HCEC 1CT (cell line): ENCODE data around the gene MCF2L.
"Not testable (repeated sequence)": the region's sequence is repeated elsewhere in the genome, so short reads cannot be mapped to it uniquely, and the experiment has no call there.

ENCODE experiments used
- DNase-seq: peaks from one replicate; pipeline ENCODE4 v3.0.0-alpha.2; 2017

MCF2L gene

DNA sequence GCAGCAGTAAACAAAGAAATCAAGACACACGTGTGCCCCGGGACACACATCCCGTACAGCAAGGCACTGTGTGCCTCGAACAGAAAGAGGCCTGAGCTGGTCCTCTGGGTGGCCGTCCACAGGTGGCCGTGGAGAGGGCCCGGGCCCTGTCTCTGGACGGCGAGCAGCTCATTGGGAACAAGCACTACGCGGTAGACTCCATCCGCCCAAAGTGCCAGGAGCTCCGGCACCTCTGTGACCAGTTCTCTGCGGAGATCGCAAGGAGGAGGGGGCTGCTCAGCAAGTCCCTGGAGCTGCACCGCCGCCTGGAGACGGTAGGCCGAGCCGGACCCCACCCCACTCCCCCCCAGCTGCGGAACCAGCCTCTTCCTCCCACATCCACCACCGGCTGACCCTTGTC, 105.9 kb downstream of the MCF2L start:
- DNase-seq, result no peak

DNA sequence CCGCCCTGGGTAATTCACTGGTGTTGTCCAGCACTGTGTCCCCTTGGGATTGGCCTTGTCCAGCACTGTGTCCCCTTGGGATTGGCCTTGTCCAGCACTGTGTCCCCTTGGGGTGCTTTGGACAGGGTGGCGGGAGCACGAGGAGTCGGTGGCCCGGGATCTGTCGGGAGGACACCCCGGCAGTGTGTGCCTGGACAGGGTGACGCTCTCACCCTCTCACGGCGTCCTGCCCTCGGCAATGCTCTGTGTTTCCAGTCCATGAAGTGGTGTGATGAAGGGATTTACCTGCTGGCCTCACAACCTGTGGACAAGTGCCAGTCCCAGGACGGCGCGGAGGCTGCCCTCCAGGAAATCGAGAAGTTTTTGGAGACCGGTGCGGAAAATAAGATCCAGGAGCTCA, 106.7 kb downstream of the MCF2L start:
- no peak for DNase-seq

DNA sequence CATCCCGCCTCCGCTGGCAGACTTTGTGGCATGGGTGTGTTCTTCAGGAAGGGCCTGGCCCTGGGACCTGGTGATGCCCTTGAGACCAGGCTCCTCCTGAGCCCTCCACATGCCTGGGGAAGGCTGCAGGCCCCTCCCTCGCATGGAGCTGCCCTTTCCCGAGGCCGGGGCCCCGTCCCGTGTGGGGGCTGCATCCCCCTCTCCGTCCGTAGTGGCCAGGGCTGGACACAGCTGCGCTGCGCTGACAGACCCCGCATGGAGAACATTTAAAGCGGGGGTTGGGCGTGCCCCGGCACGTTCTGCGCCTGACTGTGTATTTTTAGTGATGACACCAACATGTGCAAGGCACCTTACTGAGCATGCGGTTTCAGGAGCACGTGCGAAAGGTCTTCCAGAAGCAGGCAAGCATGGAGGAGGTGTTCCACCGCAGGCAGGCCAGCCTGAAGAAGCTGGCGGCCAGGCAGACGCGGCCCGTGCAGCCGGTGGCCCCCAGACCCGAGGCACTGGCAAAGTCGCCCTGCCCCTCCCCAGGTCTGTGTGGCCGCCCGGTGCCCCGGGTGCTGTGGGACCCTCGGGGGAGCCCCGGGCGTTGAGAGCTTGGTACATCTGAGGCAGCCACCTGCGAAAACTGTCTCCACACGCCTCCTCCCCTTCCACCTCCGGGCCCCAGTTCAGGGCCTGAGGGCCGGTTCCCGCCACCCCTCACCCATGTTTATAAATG, 107.8 kb downstream of the MCF2L start:
- DNase-seq, result no peak

DNA sequence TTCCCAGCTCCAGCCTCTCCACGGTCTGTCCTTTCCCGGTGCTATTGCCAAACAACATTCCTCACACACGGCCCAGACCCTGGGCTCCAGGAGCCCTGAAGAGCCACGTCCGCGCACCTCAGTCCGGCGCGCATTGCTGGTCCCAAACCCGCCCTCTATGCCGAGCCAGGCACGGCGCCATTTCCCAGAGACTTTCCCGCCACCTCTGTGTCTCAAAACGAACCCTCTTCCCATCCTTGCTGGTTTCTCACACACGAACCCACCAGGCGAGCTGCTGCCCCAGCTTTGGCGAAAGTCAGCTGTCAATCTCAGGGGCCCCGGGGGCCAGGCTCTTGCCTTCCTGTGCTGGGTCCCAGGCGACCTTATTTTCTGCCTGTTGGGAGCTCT, 108.5 kb downstream of the MCF2L start:
- DNase-seq, result no peak

DNA sequence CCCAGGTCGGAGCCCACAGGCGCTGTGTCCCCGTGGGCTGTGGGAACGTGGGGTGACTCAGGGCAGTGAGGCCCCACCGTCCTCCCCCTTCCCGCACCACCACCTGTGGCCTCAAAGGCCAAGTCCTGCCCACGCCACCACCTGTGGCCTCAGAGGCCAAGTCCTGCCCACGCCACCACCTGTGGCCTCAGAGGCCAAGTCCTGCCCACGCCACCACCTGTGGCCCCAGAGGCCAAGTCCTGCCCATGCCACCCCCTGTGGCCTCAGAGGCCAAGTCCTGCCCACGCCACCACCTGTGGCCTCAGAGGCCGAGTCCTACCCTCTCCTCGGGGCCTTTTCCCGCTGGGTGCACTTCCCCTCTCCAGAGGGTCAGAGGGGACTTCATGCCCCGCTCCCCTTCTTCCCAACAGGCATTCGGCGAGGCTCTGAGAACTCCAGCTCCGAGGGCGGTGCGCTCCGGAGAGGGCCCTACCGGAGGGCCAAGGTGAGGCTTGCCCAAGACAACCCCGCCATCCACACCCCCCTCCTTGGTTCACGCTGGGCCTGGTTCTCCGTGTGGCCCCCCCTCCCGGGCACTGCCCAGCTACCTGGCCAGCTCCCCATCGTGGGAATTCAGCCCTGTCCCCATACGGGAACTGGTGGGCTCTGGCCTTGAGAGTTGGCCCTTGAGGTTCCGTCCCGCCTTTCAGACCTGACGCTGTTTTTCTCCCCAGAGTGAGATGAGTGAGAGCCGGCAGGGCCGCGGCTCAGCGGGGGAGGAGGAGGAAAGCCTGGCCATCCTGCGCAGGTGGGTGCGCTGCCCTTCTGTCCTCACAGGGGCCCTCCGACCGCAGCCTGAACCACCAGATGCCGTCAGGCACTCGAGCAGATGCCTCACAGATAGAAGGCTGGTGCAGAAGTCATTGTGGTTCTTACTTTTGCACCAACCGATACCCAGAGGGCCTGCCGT, 109.2 kb downstream of the MCF2L start:
- DNase-seq, result no peak

DNA sequence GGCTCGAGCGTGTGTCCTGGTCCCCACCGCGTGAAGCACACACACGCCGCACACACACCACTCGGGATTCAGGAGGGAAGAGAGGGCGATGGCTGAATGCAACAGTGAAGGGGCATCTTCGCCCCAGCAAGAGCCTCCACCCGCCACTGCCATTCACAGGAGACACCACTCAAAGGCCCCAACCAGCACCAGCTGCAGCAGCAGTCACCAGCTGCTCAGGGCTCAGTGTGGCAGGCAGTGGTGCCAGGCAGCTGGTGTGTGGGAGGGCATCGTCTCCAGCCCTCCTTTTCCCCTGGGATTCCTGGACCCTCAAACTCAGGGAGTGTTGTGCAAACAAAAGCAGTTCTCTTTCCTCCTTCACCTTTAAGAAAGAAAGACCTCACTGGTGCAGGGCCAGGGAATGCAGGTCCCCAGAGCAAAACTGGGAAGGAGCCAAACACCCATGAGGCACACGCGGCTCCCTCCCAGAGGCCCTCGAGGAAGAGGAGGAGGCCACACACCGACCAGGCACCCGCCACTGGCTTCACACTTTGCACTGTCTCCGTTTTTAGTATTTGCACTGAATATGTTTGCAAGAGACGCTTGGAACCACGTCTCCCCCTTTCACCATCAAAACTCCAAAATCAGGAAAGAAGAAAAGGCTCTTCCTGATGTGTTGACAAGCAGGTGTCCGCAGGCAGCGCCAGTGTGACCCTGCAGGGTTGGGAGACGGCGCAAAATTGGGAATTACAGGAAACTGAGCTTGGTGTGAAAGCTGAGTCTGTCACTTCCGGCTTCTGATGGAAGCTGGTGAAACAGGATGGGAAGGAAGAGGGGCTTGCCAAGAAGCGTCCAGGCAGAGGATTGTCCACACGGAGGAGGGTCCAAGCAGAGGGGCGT, 110.1 kb downstream of the MCF2L start:
- DNase-seq, result no peak

DNA sequence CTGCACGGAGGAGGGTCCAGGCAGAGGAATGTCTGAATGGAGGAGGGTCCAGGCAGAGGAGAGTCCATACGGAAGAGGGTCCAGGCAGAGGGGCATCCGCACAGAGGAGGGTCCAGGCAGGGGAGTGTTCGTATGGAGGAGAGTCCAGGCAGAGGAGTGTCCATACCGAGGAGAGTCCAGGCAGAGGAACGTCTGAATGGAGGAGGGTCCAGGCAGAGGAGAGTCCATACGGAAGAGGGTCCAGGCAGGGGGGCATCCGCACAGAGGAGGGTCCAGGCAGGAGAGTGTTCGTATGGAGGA, 110.7 kb downstream of the MCF2L start:
- DNase-seq, result not testable (repeated sequence)

DNA sequence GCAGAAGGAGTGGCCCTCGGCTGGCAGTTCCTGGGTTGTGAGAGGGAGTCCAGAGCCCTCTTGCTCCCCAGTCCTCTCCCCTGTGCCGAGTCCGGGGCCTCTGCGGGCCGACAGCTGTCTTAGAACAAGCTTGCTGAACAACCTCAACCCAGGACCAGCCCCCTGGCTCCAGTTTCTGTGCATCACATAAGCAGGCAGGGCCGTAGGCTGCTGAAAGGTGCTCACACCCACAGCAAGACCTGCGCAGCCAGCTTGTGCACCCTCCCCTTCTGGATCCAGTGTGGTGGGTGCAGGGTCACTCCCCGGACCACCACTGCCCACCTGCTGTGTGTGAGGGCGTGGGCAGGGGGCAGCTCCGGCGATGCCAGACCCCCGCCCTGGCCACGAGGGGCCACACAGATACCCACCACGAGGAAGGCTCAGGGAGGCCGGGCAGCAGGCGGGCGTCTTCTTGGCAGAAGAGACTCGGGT, 111.4 kb downstream of the MCF2L start:
- DNase-seq, result no peak

DNA sequence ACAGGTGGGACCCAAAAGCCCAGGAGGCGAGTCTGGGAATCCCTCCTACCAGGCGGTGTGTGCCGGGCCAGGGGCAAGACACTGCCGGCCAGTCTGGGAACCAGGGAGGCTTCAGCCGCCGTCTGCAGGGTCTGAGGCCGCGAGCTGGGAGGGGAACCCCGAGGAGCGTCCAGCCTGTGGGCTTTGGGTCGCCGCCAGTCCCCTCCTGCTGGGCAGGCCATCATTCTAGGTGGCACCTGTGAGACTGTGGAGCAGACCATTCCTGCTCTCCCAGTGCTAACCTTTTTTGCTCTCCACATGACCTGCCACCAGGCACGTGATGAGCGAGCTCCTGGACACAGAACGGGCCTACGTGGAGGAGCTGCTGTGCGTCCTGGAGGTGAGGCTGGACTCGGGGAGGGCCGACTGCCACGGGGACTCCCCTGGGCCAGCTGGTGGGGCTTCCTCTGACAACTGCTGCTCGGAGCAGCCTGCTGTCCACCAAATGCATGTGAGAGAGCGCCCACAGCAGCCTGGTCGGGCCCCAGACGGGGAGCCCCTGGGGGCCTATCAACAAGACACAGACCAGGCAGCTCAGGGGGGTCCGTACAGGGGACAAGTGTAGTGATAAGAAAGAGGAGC, 112.0 kb downstream of the MCF2L start:
- DNase-seq, result no peak

DNA sequence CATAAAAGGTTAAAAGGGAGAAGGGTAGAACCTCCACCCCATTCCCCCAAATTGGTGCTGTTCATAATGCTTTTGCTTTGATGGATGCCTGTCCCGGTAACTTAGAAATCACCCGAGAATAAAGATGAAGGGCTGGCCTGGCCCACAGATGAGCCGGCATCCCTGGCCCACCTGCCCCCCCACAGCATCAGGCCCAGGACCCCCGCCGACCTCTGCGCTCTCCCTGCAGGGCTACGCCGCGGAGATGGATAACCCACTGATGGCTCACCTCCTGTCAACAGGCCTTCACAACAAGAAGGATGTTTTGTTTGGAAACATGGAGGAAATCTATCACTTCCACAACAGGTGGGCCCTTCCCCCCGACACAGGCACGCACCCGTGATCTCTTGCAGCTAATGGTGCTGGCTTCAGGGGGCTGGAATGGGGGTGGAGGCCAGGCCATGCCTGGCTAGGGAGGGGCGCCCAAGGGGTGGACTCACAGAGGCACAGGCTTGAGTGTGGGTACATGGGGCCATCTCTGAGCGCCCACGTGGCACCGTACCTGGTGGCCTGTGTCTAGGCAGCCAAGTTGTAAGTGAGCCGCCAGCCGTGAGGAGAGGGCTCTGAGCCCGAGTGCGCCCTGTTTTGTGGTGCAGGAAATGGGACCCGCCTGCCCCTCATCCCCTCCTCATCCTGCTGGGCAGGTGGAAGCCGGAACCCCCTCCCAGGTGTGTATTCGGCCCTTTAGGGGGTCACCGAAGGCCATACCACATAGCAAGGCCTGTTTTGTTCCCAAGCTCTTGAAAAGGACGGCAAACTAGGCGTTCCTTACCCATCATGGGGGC, 113.4 kb downstream of the MCF2L start:
- DNase-seq, result no peak

DNA sequence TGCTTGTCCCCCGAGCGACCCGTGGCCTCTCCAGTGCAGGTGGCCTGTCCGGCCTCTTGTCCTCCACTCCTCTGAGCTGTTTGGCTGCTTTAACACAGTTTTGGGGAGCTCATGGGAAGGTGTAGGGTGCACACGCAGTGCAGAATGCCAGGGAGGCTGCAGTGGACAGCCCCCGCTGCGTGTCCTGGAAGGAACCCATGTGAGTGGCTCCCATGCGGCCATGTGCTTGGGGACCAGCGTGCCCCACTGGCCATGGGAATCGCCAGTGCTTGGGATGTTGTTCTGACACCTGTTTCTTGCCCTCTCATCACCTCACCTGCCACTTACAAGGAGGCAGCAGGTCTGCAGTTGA, 114.0 kb downstream of the MCF2L start:
- no peak for DNase-seq

DNA sequence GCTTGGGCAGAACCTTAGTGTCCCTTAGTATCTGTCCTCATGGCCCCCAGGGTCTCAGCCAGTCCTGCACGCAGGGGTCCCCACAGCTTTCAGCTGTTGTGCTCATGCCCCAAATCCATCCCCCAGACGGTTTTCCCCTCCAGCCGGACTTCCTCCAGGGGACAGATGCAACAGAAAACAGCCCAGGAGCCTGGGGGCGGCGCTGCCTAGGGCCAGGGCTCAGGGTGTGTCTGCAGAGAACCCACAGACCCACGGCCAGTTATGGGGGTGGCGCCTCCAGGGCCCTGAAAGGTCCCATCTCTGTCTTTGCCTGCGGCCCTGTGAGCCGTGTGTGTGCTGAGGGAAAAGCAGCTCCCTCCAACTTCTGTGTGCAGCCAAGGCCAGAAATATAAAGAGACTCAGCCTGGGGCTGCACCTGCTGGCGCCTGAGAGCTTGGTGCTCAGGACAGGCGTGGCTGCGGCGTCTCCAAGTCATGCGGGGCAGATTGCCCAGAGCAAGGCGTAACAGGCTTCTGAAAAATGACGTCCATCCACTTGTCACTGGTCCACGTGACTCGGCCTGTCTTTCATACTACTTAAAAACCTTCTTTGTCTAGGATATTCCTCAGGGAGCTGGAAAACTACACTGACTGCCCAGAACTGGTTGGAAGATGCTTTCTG, 114.5 kb downstream of the MCF2L start:
- DNase-seq, result no peak

DNA sequence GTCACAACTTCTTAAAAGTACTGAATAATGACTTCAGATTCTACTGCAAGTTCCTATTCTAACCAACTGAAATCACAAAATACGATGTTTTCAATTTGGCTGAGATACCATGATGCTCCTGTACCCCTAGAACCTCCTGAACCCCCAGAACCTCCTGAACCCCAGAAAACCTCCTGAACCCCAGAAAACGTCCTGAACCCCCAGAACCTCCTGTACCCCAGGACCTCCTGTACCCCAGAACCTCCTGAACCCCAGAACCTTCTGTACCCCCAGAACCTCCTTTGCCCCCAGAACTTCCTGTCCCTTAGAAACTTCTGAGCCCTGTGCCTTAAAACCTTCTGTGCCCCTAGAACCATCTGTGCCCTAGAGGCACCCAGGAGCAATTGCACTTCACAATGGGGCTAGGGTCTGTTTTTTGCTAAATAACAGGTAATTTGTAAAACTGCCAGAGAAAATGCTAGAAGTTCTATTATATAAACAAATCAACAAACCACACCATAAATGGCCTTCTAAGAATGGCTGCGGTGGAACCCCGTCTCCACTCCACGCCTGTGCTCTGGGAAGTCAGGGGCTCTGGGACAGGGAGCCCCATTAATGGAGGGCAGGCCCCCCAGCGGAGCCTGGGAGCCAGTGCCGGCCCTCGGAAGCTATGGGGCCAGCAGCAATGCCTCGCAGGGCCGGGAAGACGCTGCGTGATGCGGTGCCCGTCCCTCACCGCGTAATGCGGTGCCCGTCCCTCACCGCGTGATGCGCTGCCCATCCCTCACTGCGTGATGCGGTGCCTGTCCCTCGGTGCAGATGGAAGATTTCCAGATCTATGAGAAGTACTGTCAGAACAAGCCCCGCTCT, 115.3 kb downstream of the MCF2L start:
- no peak for DNase-seq

DNA sequence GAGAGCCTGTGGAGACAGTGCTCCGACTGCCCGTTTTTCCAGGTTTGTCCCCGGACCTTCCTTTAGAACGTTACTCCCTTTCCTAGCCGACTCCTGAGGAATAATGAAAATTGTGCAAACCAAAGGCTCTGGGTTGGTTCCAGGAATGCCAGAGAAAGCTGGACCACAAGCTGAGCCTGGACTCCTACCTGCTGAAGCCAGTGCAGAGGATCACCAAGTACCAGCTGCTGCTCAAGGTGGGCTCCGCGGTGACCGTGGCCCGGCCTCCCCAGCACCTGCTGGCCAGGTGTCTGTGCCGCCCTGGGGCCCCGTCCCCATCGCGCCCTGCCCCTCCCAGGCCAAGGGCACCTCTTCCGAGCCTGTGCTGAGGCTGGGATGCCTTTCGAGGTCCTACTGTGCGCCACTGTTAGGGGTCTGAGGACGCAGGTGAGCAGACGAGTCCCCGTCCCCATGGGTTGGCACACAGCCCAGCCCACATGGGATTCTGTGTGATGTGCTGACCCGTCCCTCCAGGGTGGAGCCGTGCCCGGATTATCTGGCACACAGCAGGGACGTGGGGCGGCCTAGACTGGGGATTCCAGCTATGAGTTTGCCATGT, 116.0 kb downstream of the MCF2L start:
- no peak for DNase-seq

DNA sequence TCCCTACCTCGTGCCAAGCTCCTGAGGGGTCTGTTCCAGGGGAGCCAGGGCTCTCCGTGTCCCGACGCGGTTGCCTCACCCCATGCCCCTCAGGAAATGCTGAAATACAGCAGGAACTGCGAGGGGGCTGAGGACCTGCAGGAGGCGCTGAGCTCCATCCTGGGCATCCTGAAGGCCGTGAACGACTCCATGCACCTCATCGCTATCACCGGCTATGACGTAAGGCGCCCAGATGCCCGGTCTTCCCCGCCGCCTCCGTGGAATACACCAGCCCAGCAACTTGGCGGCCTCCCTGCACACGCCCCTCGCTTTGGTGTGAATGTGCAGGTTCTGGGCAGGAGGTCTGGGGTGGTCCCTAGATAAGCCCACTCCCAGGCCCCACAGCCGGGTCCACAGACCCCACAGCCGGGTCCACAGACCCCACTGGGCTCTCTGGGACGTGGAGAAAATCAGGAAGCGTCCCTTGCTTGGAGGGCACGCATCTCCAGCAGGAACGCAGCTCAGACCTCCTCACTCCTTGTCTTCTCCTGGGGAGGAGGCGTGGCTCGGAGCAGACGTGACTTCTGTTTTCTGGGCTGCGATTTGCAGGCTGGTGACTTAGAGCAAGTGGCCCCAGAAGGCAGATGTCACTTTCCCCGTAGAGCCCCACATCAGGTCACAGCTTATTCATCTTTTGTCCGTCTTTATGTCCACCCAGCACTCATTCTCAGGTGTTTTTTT, 117.2 kb downstream of the MCF2L start:
- no peak for DNase-seq

DNA sequence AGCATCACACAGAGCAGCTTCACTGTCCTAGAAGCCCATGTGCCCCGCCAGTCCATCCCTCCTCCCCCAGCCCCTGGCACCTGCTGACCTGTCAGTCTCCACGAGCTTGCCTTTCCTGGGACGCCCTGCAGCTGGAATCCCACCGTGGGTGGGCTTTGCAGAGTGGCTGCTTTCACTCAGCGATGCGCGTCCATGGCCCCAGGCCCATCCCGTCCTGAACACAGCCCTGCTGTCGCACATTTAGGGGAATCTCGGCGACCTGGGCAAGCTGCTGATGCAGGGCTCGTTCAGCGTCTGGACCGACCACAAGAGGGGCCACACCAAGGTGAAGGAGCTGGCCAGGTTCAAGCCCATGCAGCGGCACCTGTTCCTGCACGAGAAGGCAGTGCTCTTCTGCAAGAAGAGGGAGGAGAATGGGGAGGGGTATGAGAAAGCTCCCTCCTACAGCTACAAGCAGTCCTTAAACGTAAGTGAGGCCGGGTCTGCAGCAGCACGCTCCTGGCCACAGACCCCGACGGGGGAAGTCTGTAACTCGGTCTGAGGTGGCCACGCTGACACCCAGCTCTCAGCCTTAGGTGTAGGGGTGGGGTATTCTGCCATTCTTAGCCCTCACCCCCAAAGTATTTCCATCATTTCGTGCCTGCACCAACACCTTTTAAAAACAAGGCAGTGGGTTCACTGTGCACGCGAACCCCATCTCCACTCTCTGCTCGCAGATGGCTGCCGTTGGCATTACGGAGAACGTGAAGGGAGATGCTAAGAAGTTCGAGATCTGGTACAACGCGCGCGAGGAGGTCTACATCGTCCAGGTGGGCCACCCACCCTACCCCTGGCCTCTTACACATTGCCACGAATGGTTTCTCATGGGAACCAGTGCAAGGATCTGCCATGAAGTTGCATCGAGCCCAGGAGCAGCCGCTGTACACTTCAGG, 118.2 kb downstream of the MCF2L start:
- no peak for DNase-seq

DNA sequence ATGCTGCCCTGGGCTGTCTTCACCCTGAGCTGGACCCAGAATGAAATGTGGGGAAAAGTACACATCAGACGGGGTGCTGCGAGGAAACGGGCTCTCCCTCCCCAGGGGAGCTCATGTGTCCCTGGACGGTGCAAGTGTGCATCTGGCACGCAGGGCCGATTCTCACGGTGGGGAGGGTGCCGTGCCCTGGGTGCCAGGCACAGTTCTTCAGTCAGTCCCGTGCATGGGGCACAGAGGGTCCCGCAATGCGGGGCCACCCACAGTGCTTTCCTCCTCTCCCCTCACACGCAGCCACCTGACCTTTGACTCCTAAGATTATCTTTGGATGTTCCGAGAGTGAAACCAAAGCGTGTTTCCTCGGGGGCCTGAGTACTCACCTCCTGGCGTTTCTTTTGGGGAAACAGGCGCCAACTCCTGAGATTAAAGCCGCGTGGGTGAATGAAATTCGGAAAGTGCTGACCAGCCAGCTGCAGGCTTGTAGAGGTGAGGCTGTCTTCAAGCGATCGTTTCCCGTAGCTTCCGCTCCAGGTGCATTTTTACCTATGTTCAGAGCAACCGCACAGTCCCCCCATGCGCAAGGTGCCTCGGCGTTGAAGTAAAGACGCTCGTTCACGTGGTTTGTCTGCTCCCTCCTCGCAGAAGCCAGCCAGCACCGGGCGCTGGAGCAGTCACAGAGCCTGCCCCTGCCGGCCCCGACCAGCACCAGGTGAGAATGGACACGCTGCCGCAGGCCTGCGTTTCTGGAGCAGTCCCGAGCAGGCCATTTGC, 119.1 kb downstream of the MCF2L start:
- DNase-seq, result no peak

DNA sequence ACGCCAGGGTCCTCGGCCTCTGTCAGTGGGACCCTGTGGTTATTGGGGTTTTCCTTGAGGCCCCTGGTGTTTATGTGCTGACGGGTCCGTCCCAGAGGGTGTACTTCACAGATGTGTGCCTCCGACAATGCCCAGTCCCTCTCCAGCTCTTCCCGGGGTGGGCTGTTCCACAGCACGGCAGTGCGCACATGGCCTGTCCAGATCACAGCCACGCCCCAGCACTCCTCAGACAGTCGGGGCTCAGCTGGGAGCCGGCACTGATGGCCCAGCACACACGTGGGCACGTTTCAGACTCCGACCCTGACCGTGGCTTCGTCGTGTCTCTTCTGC, 119.6 kb downstream of the MCF2L start:
- no peak for DNase-seq
